ENCODE measurements around the gene TENT4A.

- TF ChIP-seq CTCF (IDR thresholded peaks at IDR 0.05) = no peak
- no peak for TF ChIP-seq POLR2A (IDR thresholded peaks at IDR 0.05)
Measured at GRCh38 chr5:6719896-6720560, 6.8 kb downstream of the TENT4A start.

Measured in esophagus squamous epithelium (tissue), 4 donors.